Measurements from ENCODE around the gene ASB1. TPM values are rescaled to one million over a fixed set of nuclear protein-coding genes. Genes with fewer than 3 reads are reported as not detected.

ASB1 gene
- total and polyA plus RNA-seq, 9 of the 15 experiments (the other 6 are each of a cell fraction or from before 2014, with no cell fraction given) = 6.3 to 37.7 (median 23.9) TPM

DNA sequence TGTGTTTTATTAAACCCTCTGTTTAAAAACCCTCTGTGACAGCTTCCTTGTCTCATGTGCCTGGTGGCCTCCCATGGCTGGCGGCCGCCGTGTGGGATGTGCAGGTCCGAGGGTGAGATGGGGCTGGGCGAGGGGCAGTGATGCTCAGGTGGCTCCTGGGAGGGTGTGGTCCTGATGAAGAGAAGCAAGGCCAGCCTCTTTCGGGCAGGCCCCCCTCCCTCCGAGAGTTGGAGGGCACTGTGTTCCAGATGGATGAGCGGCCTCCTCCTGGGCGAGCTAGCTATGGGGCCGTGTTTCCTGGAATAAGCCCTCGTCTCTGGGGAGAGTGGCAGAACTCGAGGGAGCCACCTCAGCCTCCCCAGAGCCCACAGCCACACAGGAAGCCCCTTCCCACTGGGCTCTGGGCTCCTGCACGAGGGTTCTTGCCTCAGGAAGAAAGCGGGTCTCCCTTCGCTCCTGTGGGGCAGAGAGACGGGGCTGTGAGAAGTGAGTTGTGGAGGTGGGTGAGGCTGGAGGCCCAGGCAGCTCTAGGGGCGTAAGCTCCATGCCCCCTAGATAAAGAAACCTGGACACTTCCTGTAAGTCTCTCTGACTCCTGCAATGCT is 72.1 kb downstream of the ASB1 start:
- no peak for FAIRE-seq
- ATAC-seq = no peak
- Histone ChIP-seq H3K9me3 (replicated peaks; ENCODE audit: control insufficient read depth, insufficient read depth, low read depth, low read length) (no peaks in the 10 kb centered on the region), H3K9ac (ENCODE audit: insufficient read depth in 1 of 2, low read depth in 2 of 2, low read length in 2 of 2) (no peak overlapping the region), H2AFZ (ENCODE audit: low read depth, low read length) (no peak overlapping the region), H3K36me3 (ENCODE audit: control insufficient read depth, insufficient read depth, low read length) (no peaks in the 10 kb centered on the region), H3K79me2 (ENCODE audit: control insufficient read depth, insufficient read depth, low read length) (no peaks in the 10 kb centered on the region), H4K20me1 (replicated peaks; ENCODE audit: control insufficient read depth, insufficient read depth, low read length) (no peaks in the 10 kb centered on the region), H3K4me3 (no peak overlapping the region), H3K4me2 (ENCODE audit: insufficient read depth, low read length) (no peak overlapping the region), H3K27ac (ENCODE audit: extremely low read depth, low read depth, low read length) (no peak overlapping the region), H3K4me1 (replicated peaks in 1 of 2; ENCODE audit: control insufficient read depth in 2 of 2, insufficient read depth in 2 of 2, low read length in 2 of 2) (no peaks in the 10 kb centered on the region; a peak in 1 of 5 replicates), H3K27me3 (ENCODE audit: control insufficient read depth in 2 of 2, insufficient read depth in 2 of 2, low read length in 2 of 2) (peaks cover 18 to 67% of the 10 kb centered on the region in 2 experiments; a peak in 4 of 5 replicates), H3K9me1 (ENCODE audit: control insufficient read depth, insufficient read depth, low read length) (no peaks in the 10 kb centered on the region)
- ChIA-PET CTCF (ENCODE audit: low intra/inter-chr PET ratio) (no interaction called here), POLR2A (no interaction called here)
- TF ChIP-seq RBFOX2 (IDR thresholded peaks at IDR 0.05; ENCODE audit: low read depth, low read length) (no peak), SREBF2 (CRISPR knock-in tag; IDR thresholded peaks at IDR 0.05) (no peak), SUPT5H (IDR thresholded peaks at IDR 0.05) (no peak), PYGO2 (tag; IDR thresholded peaks at IDR 0.05) (no peak), HDAC2 (IDR thresholded peaks at IDR 0.05) (no peak), ATF7 (IDR thresholded peaks at IDR 0.05) (no peak), RFX5 (IDR thresholded peaks at IDR 0.05; ENCODE audit: low read depth, low read length) (no peak), PRMT5 (CRISPR knock-in tag; IDR thresholded peaks at IDR 0.05) (no peak)
- TF ChIP-seq, protein P1, sequence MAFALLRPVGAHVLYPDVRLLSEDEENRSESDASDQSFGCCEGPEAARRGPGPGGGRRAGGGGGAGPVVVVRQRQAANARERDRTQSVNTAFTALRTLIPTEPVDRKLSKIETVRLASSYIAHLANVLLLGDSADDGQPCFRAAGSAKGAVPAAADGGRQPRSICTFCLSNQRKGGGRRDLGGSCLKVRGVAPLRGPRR (CRISPR knock-in tag; IDR thresholded peaks at IDR 0.05) = no peak
- no TSS peak for BruUV-seq (replicated peaks)
- DNase-seq (ENCODE audit: extremely low read depth in 1 of 4, low spot score in 3 of 4) = no peak
- WGBS (ENCODE audit: insufficient coverage, low coverage, missing lambda C conversion rate) = 0% methylated on average over 5 of the region's 17 CpGs
- intact Hi-C loops (cut with micrococcal nuclease) = no loop called here
- in situ Hi-C loops (cut with MboI) = no loop called here
